ACC112 (cell line): Measurements from ENCODE around the gene ASAP2.

ENCODE experiments used
- H2AFZ ChIP-seq: fragments of 200-600 bp; sonication (generic); one replicate; pipeline ENCODE4 v1.6.0; 2017; ENCODE audit warnings: antibody characterized with exemption, low read length; ENCODE audit not compliant: unreplicated experiment
- H3K27ac ChIP-seq: fragments of 200-600 bp; sonication (generic); 2 replicates; pipeline ENCODE4 v1.5.1; 2014; ENCODE audit warnings: low read depth, mild to moderate bottlenecking, antibody characterized with exemption, low read length, moderate library complexity
- H3K27me3 ChIP-seq: fragments of 200-600 bp; sonication (generic); 2 replicates; pipeline ENCODE4 v1.6.1; 2014; ENCODE audit warnings: mild to moderate bottlenecking, antibody characterized with exemption, low read length, moderate library complexity, mixed read lengths; ENCODE audit not compliant: insufficient read depth
- H3K36me3 ChIP-seq: fragments of 200-600 bp; sonication (generic); 2 replicates; pipeline ENCODE4 v1.6.1; 2016; ENCODE audit warnings: mild to moderate bottlenecking, antibody characterized with exemption, low read length, moderate library complexity, mixed read lengths; ENCODE audit not compliant: insufficient read depth
- H3K4me1 ChIP-seq: fragments of 200-600 bp; sonication (generic); one replicate; pipeline ENCODE4 v1.6.1; 2016; ENCODE audit warnings: low read length, mixed read lengths; ENCODE audit not compliant: insufficient read depth, unreplicated experiment, control insufficient read depth
- H3K4me3 ChIP-seq: fragments of 200-600 bp; sonication (generic); 2 replicates; pipeline ENCODE4 v1.5.1; 2014; ENCODE audit warnings: mild to moderate bottlenecking, low read depth, low read length
- H3K79me2 ChIP-seq: fragments of 200-600 bp; sonication (generic); one replicate; pipeline ENCODE4 v1.6.0; 2016; ENCODE audit warnings: low read length; ENCODE audit not compliant: control insufficient read depth, unreplicated experiment, insufficient read depth

Gene ASAP2

DNA sequence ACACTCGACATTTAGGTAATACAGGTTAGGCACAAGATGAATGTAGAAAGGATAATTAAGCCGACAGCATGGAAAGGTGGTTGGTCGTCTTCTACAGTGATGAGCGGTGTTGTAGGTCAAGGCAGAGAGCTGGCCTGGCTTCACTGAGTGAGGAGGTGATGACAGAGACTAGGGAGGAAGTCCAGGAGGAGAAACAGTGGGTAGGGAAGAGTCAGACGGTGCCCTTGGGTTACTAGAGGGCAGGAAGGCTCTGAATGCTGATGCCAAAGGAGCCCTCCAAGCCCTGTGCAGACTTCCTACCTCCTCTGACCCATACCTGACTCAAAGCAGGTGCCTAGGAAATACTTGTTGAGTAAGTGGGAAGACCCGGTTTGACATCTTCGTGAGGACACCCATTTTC, 116.0 kb downstream of the ASAP2 start:
- Histone ChIP-seq H3K4me3 (no peak overlapping the region), H2AFZ (no peak overlapping the region), H3K27me3 (no peaks in the 10 kb centered on the region), H3K27ac (no peak overlapping the region), H3K4me1 (peaks cover 11% of the 10 kb centered on the region), H3K36me3 (peaks cover 22% of the 10 kb centered on the region), H3K79me2 (peaks cover 13% of the 10 kb centered on the region)

DNA sequence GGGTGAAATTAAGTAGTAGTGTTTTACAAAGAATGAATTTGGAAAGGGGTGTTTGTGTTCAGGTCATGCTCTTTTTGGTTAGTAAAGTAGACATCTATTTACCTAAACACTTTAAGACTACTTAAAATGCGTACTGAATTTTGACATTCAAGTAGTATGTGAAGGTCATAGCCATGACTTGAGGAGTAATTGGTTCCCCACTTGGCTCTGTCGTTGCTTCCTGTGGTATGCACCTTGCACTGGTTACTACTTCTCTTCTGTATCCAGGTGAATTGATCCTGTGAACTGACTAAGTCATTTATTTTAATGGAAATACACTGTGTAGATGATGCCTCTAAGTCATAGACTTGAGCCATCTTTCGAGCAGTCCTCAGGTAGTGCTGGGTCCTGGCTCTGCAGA, 118.8 kb downstream of the ASAP2 start:
- no peak overlapping the region for H3K4me3 ChIP-seq
- H3K4me1 ChIP-seq, result peaks cover 15% of the 10 kb centered on the region
- H2AFZ ChIP-seq, result no peak overlapping the region
- H3K27ac ChIP-seq, result no peak overlapping the region
- no peaks in the 10 kb centered on the region for H3K27me3 ChIP-seq
- no peaks in the 10 kb centered on the region for H3K79me2 ChIP-seq
- peaks cover 30% of the 10 kb centered on the region for H3K36me3 ChIP-seq

DNA sequence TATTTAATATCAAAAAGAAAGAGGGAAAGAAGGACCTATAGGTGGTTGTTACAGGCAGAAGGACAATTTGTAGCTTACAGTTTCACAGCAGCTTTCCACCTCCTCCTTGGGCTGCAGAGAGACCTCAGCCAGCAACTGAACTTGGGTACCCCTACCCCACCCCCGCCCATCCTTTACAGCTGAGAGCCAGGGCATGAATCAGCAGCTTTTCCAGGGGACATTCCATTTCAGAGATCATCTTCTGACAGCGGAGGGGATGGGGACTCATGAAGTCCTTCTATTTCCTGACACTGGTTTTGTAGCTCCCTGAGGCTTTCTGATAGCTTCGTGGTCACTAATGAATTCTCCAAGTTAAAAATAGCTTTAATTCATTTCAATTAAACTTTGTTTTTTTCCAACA, 120.4 kb downstream of the ASAP2 start:
- H3K79me2 ChIP-seq, result no peaks in the 10 kb centered on the region
- no peaks in the 10 kb centered on the region for H3K27me3 ChIP-seq
- H3K4me3 ChIP-seq, result no peak overlapping the region
- H3K36me3 ChIP-seq, result peaks cover 27% of the 10 kb centered on the region
- H2AFZ ChIP-seq, result no peak overlapping the region
- H3K27ac ChIP-seq, result peak overlapping the region; percentile 49
- peaks cover 15% of the 10 kb centered on the region for H3K4me1 ChIP-seq

DNA sequence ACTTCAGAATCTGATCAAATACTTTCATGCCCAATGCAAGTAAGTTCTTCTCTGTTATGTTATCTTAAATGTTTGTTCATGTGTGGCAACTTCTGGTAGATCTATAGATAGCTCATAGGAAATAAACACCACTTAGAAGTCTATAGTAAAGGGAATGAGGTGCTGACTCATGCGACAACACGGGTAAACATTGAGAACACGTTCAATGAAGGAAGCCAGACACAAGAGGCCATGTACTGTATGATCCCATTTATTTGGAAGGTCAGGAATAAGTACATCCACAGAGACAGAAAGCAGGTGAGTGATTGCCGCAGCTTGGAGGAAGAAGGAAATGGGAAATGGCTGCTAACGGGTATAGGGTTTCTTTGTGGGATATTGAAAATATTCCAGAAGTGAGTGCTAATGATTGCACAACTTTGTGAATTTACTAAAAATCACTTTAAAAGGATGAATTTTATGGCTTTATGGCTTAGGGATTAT, 121.3 kb downstream of the ASAP2 start:
- no peaks in the 10 kb centered on the region for H3K27me3 ChIP-seq
- peak overlapping the region; percentile 49 for H3K27ac ChIP-seq
- no peak overlapping the region for H3K4me3 ChIP-seq
- no peak overlapping the region for H2AFZ ChIP-seq
- H3K4me1 ChIP-seq, result peaks cover 15% of the 10 kb centered on the region
- H3K36me3 ChIP-seq, result peaks cover 27% of the 10 kb centered on the region
- H3K79me2 ChIP-seq, result no peaks in the 10 kb centered on the region

DNA sequence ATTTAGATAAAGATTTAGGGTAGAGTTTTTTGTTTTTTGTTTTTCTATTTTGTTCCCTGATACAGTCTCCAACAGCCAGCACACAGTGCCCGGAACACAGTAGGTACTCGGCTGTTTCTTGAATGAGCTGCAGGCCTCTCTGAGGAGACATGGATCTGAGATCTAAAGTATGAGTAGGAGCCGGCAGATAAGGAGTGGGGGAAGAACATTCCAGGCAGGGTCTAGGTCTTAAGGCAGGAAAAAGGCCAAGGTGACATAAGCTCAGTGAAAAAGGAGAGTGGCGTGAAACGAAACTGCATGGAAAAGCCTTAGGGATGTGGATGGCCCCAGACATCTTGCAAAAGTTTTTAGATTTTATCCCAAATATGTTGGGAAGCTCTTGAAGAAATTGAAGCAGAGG, 122.3 kb downstream of the ASAP2 start:
- Histone ChIP-seq H3K27ac (no peak overlapping the region), H3K36me3 (peaks cover 27% of the 10 kb centered on the region), H3K4me3 (no peak overlapping the region)

DNA sequence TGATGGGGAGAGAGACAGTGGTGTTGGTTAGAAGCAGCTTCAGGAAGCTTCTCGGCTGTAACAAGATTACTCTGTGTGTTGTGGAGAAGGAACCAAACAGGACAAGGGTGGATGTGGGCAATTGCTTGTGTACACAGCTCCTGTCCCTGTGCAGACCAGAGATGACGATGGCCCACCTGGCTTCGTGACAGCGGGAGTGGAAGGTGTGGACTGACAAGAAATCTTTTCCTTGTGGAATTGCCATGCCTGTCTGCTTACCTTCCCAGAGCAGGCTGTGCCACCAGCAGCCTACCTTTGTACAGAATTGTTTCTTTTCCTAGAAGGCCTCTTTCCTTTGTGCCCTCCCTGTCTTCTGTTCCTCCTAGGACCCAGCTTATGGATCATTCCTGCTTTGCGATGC, 122.9 kb downstream of the ASAP2 start:
- H2AFZ ChIP-seq, result no peak overlapping the region
- H3K79me2 ChIP-seq, result no peaks in the 10 kb centered on the region
- no peaks in the 10 kb centered on the region for H3K27me3 ChIP-seq
- H3K4me1 ChIP-seq, result peaks cover 15% of the 10 kb centered on the region
- peaks cover 25% of the 10 kb centered on the region for H3K36me3 ChIP-seq
- no peak overlapping the region for H3K4me3 ChIP-seq
- H3K27ac ChIP-seq, result no peak overlapping the region

More for the DNA sequence above, 122.3 kb downstream of the ASAP2 start:
- no peak overlapping the region for H2AFZ ChIP-seq
- H3K27me3 ChIP-seq, result no peaks in the 10 kb centered on the region
- no peaks in the 10 kb centered on the region for H3K79me2 ChIP-seq
- H3K4me1 ChIP-seq, result peaks cover 15% of the 10 kb centered on the region

DNA sequence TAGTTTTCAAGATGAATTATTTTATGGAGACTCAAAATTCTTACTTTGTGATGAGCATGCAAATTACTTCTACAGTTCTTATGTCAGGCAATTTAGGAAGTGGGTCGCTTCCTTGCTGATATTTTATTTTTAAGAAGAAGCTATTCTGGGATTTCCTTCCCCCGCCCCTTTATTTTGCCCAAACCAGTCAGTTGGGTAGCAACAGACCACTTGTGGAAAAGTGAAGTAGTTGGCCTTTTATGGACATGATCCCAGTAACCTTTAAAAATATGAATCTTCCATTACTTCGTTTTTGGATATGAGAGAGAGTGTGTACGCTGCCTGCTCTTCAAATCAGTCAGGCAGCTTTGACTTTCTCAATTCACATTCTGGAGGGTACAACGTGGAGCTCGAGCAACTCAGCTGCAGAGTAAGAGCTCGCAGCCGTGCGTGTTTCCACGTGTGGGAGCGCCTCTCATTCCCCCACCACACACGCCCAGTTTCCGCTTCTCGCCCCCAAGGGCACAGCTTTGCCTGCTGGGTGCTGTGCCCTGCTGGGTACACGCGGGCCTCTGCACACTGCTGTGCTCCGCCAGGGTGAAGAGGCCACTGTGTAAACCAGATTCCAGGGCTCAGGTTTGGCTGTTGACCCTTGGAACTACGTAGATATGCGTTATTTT, 124.1 kb downstream of the ASAP2 start:
- Histone ChIP-seq H3K4me3 (no peak overlapping the region), H3K27ac (no peak overlapping the region), H3K36me3 (peaks cover 28% of the 10 kb centered on the region), H3K4me1 (peaks cover 15% of the 10 kb centered on the region), H3K79me2 (no peaks in the 10 kb centered on the region), H2AFZ (no peak overlapping the region), H3K27me3 (no peaks in the 10 kb centered on the region)

DNA sequence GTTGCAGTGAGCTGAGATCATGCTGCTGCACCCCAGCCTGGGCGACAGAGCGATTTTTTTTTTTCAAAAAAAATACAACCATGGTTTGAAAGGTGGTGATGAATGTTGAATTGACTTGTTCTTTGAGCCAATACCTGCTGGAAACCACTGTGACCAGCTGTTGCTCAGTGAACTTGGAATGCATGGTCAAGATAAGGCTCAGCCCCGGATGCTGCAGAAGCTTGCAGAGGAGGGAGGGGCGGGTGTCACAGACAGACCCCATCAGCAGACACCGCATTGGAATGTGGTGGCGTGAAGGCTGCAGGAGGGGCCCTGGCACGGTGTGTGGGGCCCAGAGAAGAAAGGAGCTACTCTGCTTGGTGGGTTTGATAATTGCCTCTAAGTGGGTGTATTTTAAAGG, 125.1 kb downstream of the ASAP2 start:
- Histone ChIP-seq H3K79me2 (no peaks in the 10 kb centered on the region), H3K27ac (no peak overlapping the region), H3K4me3 (no peak overlapping the region), H3K27me3 (no peaks in the 10 kb centered on the region), H2AFZ (no peak overlapping the region), H3K36me3 (peaks cover 28% of the 10 kb centered on the region), H3K4me1 (peaks cover 19% of the 10 kb centered on the region)

DNA sequence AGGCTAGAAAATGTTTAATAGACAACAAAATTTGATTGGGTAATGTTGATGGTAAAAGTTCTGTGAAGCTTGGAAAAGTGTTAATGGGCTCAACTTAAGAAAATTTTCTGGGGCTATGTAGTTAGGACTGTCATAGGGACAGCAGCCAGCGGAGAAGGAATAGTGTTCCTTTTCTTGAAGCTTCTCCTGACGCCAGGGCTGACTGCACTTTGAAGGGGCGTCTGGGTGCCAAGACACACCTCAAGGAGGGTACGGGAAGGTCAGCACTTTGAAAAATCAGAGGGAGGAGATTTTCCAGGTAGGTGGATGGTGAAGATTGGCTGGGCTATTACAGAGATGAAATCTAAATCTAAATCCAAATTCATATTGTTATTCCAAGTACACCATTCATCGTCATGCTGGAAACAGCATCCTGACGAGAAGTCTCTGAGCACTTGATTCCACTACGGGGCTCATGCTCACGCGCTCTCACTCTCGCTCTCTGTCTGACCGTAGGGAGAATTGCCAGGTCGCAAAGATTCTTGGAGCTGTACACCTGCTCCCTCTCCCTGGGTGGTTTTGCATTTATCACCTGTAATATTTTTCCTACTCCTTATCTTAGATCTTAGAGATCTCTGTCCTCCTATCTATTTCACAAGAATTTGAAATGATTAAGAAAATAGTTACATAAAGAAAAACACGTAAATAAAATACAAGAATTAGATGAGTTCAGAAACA, 125.7 kb downstream of the ASAP2 start:
- H3K27ac ChIP-seq, result no peak overlapping the region
- peaks cover 19% of the 10 kb centered on the region for H3K4me1 ChIP-seq
- H3K36me3 ChIP-seq, result peaks cover 27% of the 10 kb centered on the region
- H3K79me2 ChIP-seq, result no peaks in the 10 kb centered on the region
- H3K27me3 ChIP-seq, result no peaks in the 10 kb centered on the region
- H3K4me3 ChIP-seq, result no peak overlapping the region
- no peak overlapping the region for H2AFZ ChIP-seq

DNA sequence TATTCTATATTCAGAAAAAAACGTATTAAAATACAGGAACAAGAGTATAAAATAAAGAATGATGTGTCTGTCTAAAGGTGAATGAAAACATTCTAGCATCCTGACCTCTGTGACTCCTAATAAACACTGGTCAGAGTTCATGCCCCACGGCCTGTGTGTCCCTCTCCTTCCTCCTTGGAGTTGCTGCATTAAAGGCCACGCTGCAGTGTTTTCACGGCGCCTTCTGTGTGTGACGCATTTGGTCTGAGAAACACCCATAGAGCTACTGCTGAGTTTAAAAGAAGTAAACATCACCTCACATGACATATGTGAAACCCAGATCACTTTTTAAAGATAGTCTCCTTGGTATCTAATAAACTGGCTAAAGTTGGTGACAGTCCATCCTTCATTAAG, 126.2 kb downstream of the ASAP2 start:
- peaks cover 25% of the 10 kb centered on the region for H3K36me3 ChIP-seq
- no peak overlapping the region for H3K27ac ChIP-seq
- peaks cover 5% of the 10 kb centered on the region for H3K79me2 ChIP-seq
- peaks cover 17% of the 10 kb centered on the region for H3K4me1 ChIP-seq
- no peaks in the 10 kb centered on the region for H3K27me3 ChIP-seq
- H2AFZ ChIP-seq, result no peak overlapping the region
- no peak overlapping the region for H3K4me3 ChIP-seq

DNA sequence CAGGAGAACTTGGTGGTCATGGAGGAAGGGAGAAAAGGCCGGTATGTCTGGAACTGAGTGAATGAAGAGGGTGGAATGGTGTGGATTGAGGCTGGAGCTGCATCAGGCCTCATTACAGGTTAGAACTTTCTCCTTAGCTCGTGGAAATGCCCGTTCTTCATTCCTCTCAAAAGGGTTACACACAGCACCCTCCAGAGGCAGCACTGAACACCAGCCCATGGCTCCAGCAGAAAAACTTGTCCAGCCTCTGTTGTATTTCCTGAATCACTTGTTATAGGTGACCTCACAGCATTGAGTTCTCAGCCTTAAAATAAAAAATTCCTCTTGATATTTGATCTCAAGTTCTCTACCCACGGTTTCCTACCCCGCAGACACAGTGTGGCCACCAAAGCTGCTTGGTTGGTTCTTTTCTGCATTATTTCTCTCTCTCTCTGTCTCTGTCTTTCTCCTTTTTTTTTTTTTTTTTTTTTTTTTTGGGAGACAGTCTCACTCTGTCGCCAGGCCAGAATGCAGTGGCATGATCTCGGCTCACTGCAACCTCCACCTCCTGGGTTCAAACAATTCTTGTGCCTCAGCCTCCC, 127.1 kb downstream of the ASAP2 start:
- H3K27me3 ChIP-seq, result no peaks in the 10 kb centered on the region
- H3K79me2 ChIP-seq, result peaks cover 13% of the 10 kb centered on the region
- no peak overlapping the region for H3K27ac ChIP-seq
- H3K36me3 ChIP-seq, result peaks cover 27% of the 10 kb centered on the region
- H2AFZ ChIP-seq, result no peak overlapping the region
- H3K4me1 ChIP-seq, result peaks cover 16% of the 10 kb centered on the region
- H3K4me3 ChIP-seq, result no peak overlapping the region
